H9 (cell line): ENCODE results near the gene PIBF1. TPM values are rescaled to one million over a fixed set of nuclear protein-coding genes. Genes with fewer than 3 reads are reported as not detected.

Source experiments
- DNase-seq: peaks from one replicate; pipeline ENCODE4 v3.0.0-alpha.2; 2017
- H2AFZ ChIP-seq: one replicate; pipeline ENCODE4 v1.6.1; 2013; ENCODE audit warnings: mild to moderate bottlenecking, low read length, control low read depth, moderate library complexity
- H2AK5ac ChIP-seq: 2 replicates; pipeline ENCODE4 v1.6.1; 2013; ENCODE audit warnings: low read length, control low read depth, mixed read lengths; ENCODE audit not compliant: insufficient read length
- H2BK120ac ChIP-seq: one replicate; pipeline ENCODE4 v1.6.1; 2013; ENCODE audit warnings: low read depth, mild to moderate bottlenecking, low read length, control low read depth, inconsistent platforms; ENCODE audit not compliant: poor library complexity, severe bottlenecking
- H2BK12ac ChIP-seq: 2 replicates; pipeline ENCODE4 v1.6.1; 2013; ENCODE audit warnings: low read length, control low read depth, mixed read lengths, low read depth; ENCODE audit not compliant: insufficient read length
- H2BK15ac ChIP-seq: 2 replicates; pipeline ENCODE4 v1.6.1; 2013; ENCODE audit warnings: low read depth, low read length, control low read depth
- H2BK20ac ChIP-seq: one replicate; pipeline ENCODE4 v1.6.1; 2013; ENCODE audit warnings: low read depth, mild to moderate bottlenecking, low read length, control low read depth, inconsistent platforms; ENCODE audit not compliant: poor library complexity, severe bottlenecking
- H2BK5ac ChIP-seq: 2 replicates; pipeline ENCODE4 v1.6.1; 2013; ENCODE audit warnings: low read length, control low read depth, mixed read lengths; ENCODE audit not compliant: insufficient read length
- H3K14ac ChIP-seq: 2 replicates; pipeline ENCODE4 v1.6.1; 2013; ENCODE audit warnings: low read length, control low read depth; ENCODE audit not compliant: insufficient read depth
- H3K18ac ChIP-seq: 2 replicates; pipeline ENCODE4 v1.6.1; 2013; ENCODE audit warnings: low read depth, mild to moderate bottlenecking, mixed read lengths, low read length, control low read depth; ENCODE audit not compliant: insufficient read length
- H3K23ac ChIP-seq: 2 replicates; pipeline ENCODE4 v1.6.1; 2013; ENCODE audit warnings: low read length, control low read depth, mixed read lengths, low read depth; ENCODE audit not compliant: insufficient read length
- H3K23me2 ChIP-seq: 2 replicates; pipeline ENCODE4 v1.6.1; 2013; ENCODE audit warnings: low read depth, mild to moderate bottlenecking, mixed read lengths, low read length, control low read depth; ENCODE audit not compliant: insufficient read length, poor library complexity, severe bottlenecking
- H3K27ac ChIP-seq: 2 replicates; pipeline ENCODE4 v1.5.1; 2013; ENCODE audit warnings: low read length, control low read depth, mixed read lengths, low read depth; ENCODE audit not compliant: insufficient read length
- H3K27me3 ChIP-seq: 2 replicates; pipeline ENCODE4 v1.6.1; 2013; ENCODE audit warnings: low read length, control low read depth, inconsistent platforms; ENCODE audit not compliant: insufficient read depth
- H3K4ac ChIP-seq: 2 replicates; pipeline ENCODE4 v1.6.1; 2013; ENCODE audit warnings: low read depth, mild to moderate bottlenecking, control low read depth, inconsistent platforms, low read length, moderate library complexity
- H3K4me1 ChIP-seq: 2 replicates; pipeline ENCODE4 v1.6.1; 2013; ENCODE audit warnings: low read length, control low read depth, inconsistent platforms; ENCODE audit not compliant: insufficient read depth
- H3K4me2 ChIP-seq: 2 replicates; pipeline ENCODE4 v1.6.1; 2013; ENCODE audit warnings: low read length, control low read depth, mixed read lengths; ENCODE audit not compliant: insufficient read length, insufficient read depth
- H3K56ac ChIP-seq: 2 replicates; pipeline ENCODE4 v1.6.1; 2013; ENCODE audit warnings: low read depth, mild to moderate bottlenecking, mixed read lengths, low read length, control low read depth; ENCODE audit not compliant: insufficient read length
- H3K79me1 ChIP-seq: 2 replicates; pipeline ENCODE4 v1.6.1; 2013; ENCODE audit warnings: low read depth, mild to moderate bottlenecking, moderate library complexity, low read length, control low read depth, inconsistent platforms; ENCODE audit not compliant: insufficient read depth, poor library complexity, severe bottlenecking
- H3K79me2 ChIP-seq: 2 replicates; pipeline ENCODE4 v1.6.1; 2013; ENCODE audit warnings: low read length, control low read depth, inconsistent platforms; ENCODE audit not compliant: insufficient read depth
- H3K9ac ChIP-seq: 2 replicates; pipeline ENCODE4 v1.6.1; 2013; ENCODE audit warnings: low read length, control low read depth, mixed read lengths; ENCODE audit not compliant: insufficient read length; ENCODE audit errors: extremely low read depth
- H3K9me3 ChIP-seq: one replicate; pipeline ENCODE4 v1.6.1; 2013; ENCODE audit warnings: low read depth, low read length, inconsistent platforms; ENCODE audit not compliant: control insufficient read depth
- H3T11ph ChIP-seq: one replicate; pipeline ENCODE4 v1.6.1; 2013; ENCODE audit warnings: mild to moderate bottlenecking, low read length, control low read depth, inconsistent platforms
- H4K20me1 ChIP-seq: one replicate; pipeline ENCODE4 v1.6.1; 2013; ENCODE audit not compliant: control insufficient read depth, insufficient read length, insufficient read depth
- H4K5ac ChIP-seq: 2 replicates; pipeline ENCODE4 v1.6.1; 2013; ENCODE audit warnings: low read depth, mild to moderate bottlenecking, mixed read lengths, low read length, control low read depth; ENCODE audit not compliant: insufficient read length
- H4K8ac ChIP-seq: replicated peaks from 2 replicates; pipeline ENCODE4 v1.6.1; 2013; ENCODE audit warnings: low read length, control low read depth, mixed read lengths, low read depth; ENCODE audit not compliant: insufficient read length
- H4K91ac ChIP-seq: 2 replicates; pipeline ENCODE4 v1.6.1; 2013; ENCODE audit warnings: low read depth, mild to moderate bottlenecking, moderate library complexity, mixed read lengths, low read length, control low read depth; ENCODE audit not compliant: insufficient read length
- H3K27ac Mint-ChIP-seq, 3 experiments: 2 replicates in 2 of 3; 3 replicates in 1 of 3; pipeline ENCODE4 v1.8.0; 2020 to 2021; ENCODE audit warnings: mixed read lengths in 3 of 3, mild to moderate bottlenecking in 1 of 3, moderate library complexity in 1 of 3
- H3K27me3 Mint-ChIP-seq: 2 replicates; pipeline ENCODE4 v1.8.0; 2021; ENCODE audit warnings: low read depth, mild to moderate bottlenecking, moderate library complexity, mixed read lengths
- H3K36me3 Mint-ChIP-seq, 3 experiments: 2 replicates in 2 of 3; 3 replicates in 1 of 3; pipeline ENCODE4 v1.8.0; 2020 to 2021; ENCODE audit warnings: low read depth in 3 of 3, mixed read lengths in 3 of 3; ENCODE audit not compliant: insufficient read depth in 1 of 3
- H3K4me1 Mint-ChIP-seq, 2 experiments: 2 replicates each; pipeline ENCODE4 v1.8.0; 2020; ENCODE audit warnings: mixed read lengths in 2 of 2
- H3K4me3 Mint-ChIP-seq, 2 experiments: 2 replicates in 1 of 2; 3 replicates in 1 of 2; pipeline ENCODE4 v1.8.0; 2020 to 2021; ENCODE audit warnings: mild to moderate bottlenecking in 2 of 2, mixed read lengths in 2 of 2, moderate library complexity in 1 of 2
- H3K9me3 Mint-ChIP-seq, 2 experiments: 2 replicates in 1 of 2; 3 replicates in 1 of 2; pipeline ENCODE4 v1.8.0; 2020; ENCODE audit warnings: mild to moderate bottlenecking in 2 of 2, mixed read lengths in 2 of 2, moderate library complexity in 1 of 2
- CTCF ChIP-seq: fragments of 200-600 bp; sonication (generic); conservative IDR thresholded peaks from 3 replicates; pipeline ENCODE4 v1.8.0; 2021; ENCODE audit warnings: antibody characterized with exemption, mild to moderate bottlenecking
- total RNA-seq: library from RNA; stranded (reverse); gene quantifications from 2 replicates; pipeline ENCODE4 v1.2.1, GENCODE V29; 2021

The PIBF1 gene
- total RNA-seq, 1 experiment from 2014 or later = 12.7 TPM

DNA sequence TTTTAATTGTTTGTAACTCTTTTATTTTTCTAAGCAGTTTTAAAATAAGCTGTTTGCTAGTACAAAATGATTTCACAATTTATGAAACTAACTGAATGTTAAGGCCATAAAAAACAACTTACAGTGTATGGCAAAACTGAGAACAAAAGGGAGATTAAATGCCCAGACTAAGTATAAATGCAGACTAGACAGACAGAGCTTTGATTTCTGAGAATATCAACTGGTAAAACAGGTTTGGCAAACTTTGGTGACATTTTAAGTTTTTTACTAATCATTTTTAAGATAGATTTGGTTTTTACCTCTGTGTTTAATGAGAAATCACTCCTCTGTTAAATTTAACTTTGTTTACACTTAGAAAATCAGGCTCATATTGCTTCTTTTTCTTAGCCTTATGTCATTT lies 149.4 kb downstream of the PIBF1 start:
- no peaks in the 10 kb centered on the region for H3K23me2 ChIP-seq
- no peak for TF ChIP-seq CTCF
- no peak overlapping the region for H3K27ac Mint-ChIP-seq

More for the DNA sequence above, 149.4 kb downstream of the PIBF1 start:
- Histone ChIP-seq H3K79me2 (no peaks in the 10 kb centered on the region), H3K18ac (no peak overlapping the region), H3K9ac (no peak overlapping the region), H3K9me3 (no peaks in the 10 kb centered on the region), H3K4ac (no peak overlapping the region), H4K20me1 (no peaks in the 10 kb centered on the region), H3K79me1 (no peaks in the 10 kb centered on the region), H3K27me3 (no peaks in the 10 kb centered on the region), H3T11ph (no peak overlapping the region), H4K8ac (no peak overlapping the region), H3K27ac (no peak overlapping the region), H3K56ac (no peak overlapping the region), H2BK12ac (no peak overlapping the region), H3K4me1 (no peaks in the 10 kb centered on the region), H4K91ac (no peak overlapping the region), H2BK5ac (no peak overlapping the region), H4K5ac (no peak overlapping the region), H2BK120ac (no peak overlapping the region), H2AFZ (no peak overlapping the region), H2BK20ac (no peak overlapping the region), H3K4me2 (no peak overlapping the region), H2BK15ac (no peak overlapping the region), H2AK5ac (no peak overlapping the region), H3K14ac (no peak overlapping the region), H3K23ac (no peak overlapping the region)
- H3K4me1 Mint-ChIP-seq = no peaks in the 10 kb centered on the region
- H3K36me3 Mint-ChIP-seq = peaks cover 0 to 4% (median 3%) of the 10 kb centered on the region in 3 experiments; a peak in 3 of 7 replicates
- H3K27me3 Mint-ChIP-seq = no peaks in the 10 kb centered on the region
- no peak for DNase-seq
- H3K9me3 Mint-ChIP-seq = no peaks in the 10 kb centered on the region
- H3K4me3 Mint-ChIP-seq = no peak overlapping the region
